ENCODE results near the gene VTI1A.

GRCh38 chr10:112507988-112508387, 61.0 kb downstream of the VTI1A start:
- TF ChIP-seq POLR2A (IDR thresholded peaks at IDR 0.05; ENCODE audit: low read length) (no peak), GATA1 (IDR thresholded peaks at IDR 0.05; ENCODE audit: low read depth, low read length) (no peak)

All from erythroblast (primary cell).